ENCODE results near the gene GOLGA2. TPM values are rescaled to one million over a fixed set of nuclear protein-coding genes. Genes with fewer than 3 reads are reported as not detected.

Gene GOLGA2
- total and polyA plus RNA-seq, 2 of the 4 experiments (the other 2 are of a cell fraction), result 118 to 146 TPM

GRCh38 chr9:128266868-128267590 is 8.8 kb downstream of the GOLGA2 start:
- H2BK120ac ChIP-seq (ENCODE audit: low read depth, low read length), result no peak overlapping the region
- H3K27me3 ChIP-seq (ENCODE audit: control insufficient read depth, insufficient read depth, low read length), result no peaks in the 10 kb centered on the region
- no peaks in the 10 kb centered on the region for H3K4me1 ChIP-seq (ENCODE audit: control insufficient read depth, insufficient read depth, low read length)
- H3K79me1 ChIP-seq (ENCODE audit: low read depth in 1 of 2, low read length in 2 of 2), result peaks cover 22 to 68% of the 10 kb centered on the region in 2 experiments; a peak in 3 of 4 replicates
- no peak overlapping the region for H3K56ac ChIP-seq (ENCODE audit: extremely low read depth, insufficient read depth, low read length)
- no peak overlapping the region for H2BK20ac ChIP-seq (ENCODE audit: low read depth, low read length)
- H3K23ac ChIP-seq (ENCODE audit: low read depth, low read length), result no peak overlapping the region
- H3K9me1 ChIP-seq (ENCODE audit: insufficient read depth, low read length), result peaks cover 18% of the 10 kb centered on the region
- CTCF ChIA-PET, result no interaction called here
- no peak overlapping the region for H3K14ac ChIP-seq (replicated peaks; ENCODE audit: low read depth, low read length)
- H3K36me3 ChIP-seq (ENCODE audit: control insufficient read depth, insufficient read depth, low read length), result peaks cover 73% of the 10 kb centered on the region
- dilution Hi-C loops (cut with HindIII; ENCODE audit: low sequenced_read_pairs, unreplicated experiment) (no loop called here), intact Hi-C loops (cut with micrococcal nuclease) (no loop called here), in situ Hi-C loops (cut with MboI; ENCODE audit: low sequenced_read_pairs) (no loop called here)
- H2AFZ ChIP-seq (replicated peaks; ENCODE audit: low read length, poor library complexity), result no peak overlapping the region
- H3K9me3 ChIP-seq (ENCODE audit: control insufficient read depth, insufficient read depth, low read length), result no peaks in the 10 kb centered on the region
- TF ChIP-seq MAFK (IDR thresholded peaks at IDR 0.05; ENCODE audit: low read depth, low read length) (no peak), CTCF (conservative IDR thresholded peaks at IDR 0.05; ENCODE audit: low read depth, low read length) (no peak), MXI1 (IDR thresholded peaks at IDR 0.05; ENCODE audit: borderline replicate concordance, low read depth, low read length) (no peak), CEBPB (IDR thresholded peaks at IDR 0.05; ENCODE audit: low read depth, low read length) (no peak), RCOR1 (IDR thresholded peaks at IDR 0.05; ENCODE audit: insufficient replicate concordance, low read length) (no peak), CHD1 (IDR thresholded peaks at IDR 0.05; ENCODE audit: low read depth, low read length) (no peak), FOS (IDR thresholded peaks at IDR 0.05; ENCODE audit: low read depth, low read length) (no peak), RFX5 (IDR thresholded peaks at IDR 0.05; ENCODE audit: low read depth, low read length) (no peak), ELK1 (IDR thresholded peaks at IDR 0.05; ENCODE audit: borderline replicate concordance, low read depth, low read length) (no peak), BHLHE40 (IDR thresholded peaks at IDR 0.05; ENCODE audit: low read depth, low read length) (no peak)
- H4K91ac ChIP-seq (ENCODE audit: insufficient read depth, low read depth, low read length), result no peak overlapping the region
- H2BK15ac ChIP-seq (ENCODE audit: low read depth, low read length), result no peak overlapping the region
- no peak overlapping the region for H3K27ac ChIP-seq (ENCODE audit: insufficient read depth, low read length)
- H3K18ac ChIP-seq (ENCODE audit: low read depth, low read length), result no peak overlapping the region
- no peak overlapping the region for H3K4me3 ChIP-seq (ENCODE audit: insufficient read depth, low read depth, low read length)
- no peak overlapping the region for H2AK5ac ChIP-seq (ENCODE audit: low read depth, low read length)
- H3K4ac ChIP-seq (ENCODE audit: low read depth, low read length), result no peak overlapping the region
- no peak overlapping the region for H2AK9ac ChIP-seq (replicated peaks; ENCODE audit: low read depth, low read length, poor library complexity)
- H4K8ac ChIP-seq (ENCODE audit: low read depth in 2 of 2, low read length in 2 of 2), result no peak overlapping the region
- H3K9ac ChIP-seq (ENCODE audit: low read depth, low read length), result no peak overlapping the region
- no peak for DNase-seq
- no peak for ATAC-seq (ENCODE audit: low read depth)
- no peak overlapping the region for H2BK5ac ChIP-seq (ENCODE audit: low read depth, low read length, poor library complexity, severe bottlenecking)
- no peak overlapping the region for H4K5ac ChIP-seq (ENCODE audit: low read depth, low read length)
- POLR2A ChIA-PET (ENCODE audit: unreplicated experiment), result no interaction called here
- BruUV-seq (replicated peaks), result no TSS peak
- H3K4me2 ChIP-seq (ENCODE audit: low read depth, low read length), result no peak overlapping the region
- H4K20me1 ChIP-seq (ENCODE audit: insufficient read depth, low read length), result peaks cover 29% of the 10 kb centered on the region
- WGBS, 2 experiments (ENCODE audit: extremely low coverage in 2 of 2, insufficient read length in 1 of 2), result 90% methylated on average over 11 of the region's 15 CpGs; no CpG with 5 or more reads in 1 of the 2 experiments
